ENCODE data around the gene PDCD11. TPM values are rescaled to one million over a fixed set of nuclear protein-coding genes. Genes with fewer than 3 reads are reported as not detected.
A peak's percentile ranks its signal among the peaks of the same experiment; 100 is the strongest.

Gene PDCD11
- total RNA-seq, 1 experiment from 2014 or later: 78.8 TPM

GRCh38 chr10:103466734-103467133 is 70.3 kb downstream of the PDCD11 start:
- Mint-ChIP-seq H3K27me3 (ENCODE audit: low read depth) (no peaks in the 10 kb centered on the region; the same call in 1 of the 2 replicates), H3K4me3 (no peak overlapping the region), H3K36me3 (no peaks in the 10 kb centered on the region), H3K4me1 (peaks cover 6% of the 10 kb centered on the region), H3K27ac (no peak overlapping the region), H3K9me3 (no peaks in the 10 kb centered on the region)
- POLR2A ChIA-PET: no interaction called here
- CTCF ChIA-PET: interaction anchor here (1.0 to 1.4 kb wide), 2 partner anchors 9 to 19 kb away, joined by 3 to 5 read pairs; no protein-coding TSS in a partner anchor
- TF ChIP-seq E2F5 (CRISPR knock-in tag; IDR thresholded peaks at IDR 0.05): no peak
- TF ChIP-seq, protein P1, sequence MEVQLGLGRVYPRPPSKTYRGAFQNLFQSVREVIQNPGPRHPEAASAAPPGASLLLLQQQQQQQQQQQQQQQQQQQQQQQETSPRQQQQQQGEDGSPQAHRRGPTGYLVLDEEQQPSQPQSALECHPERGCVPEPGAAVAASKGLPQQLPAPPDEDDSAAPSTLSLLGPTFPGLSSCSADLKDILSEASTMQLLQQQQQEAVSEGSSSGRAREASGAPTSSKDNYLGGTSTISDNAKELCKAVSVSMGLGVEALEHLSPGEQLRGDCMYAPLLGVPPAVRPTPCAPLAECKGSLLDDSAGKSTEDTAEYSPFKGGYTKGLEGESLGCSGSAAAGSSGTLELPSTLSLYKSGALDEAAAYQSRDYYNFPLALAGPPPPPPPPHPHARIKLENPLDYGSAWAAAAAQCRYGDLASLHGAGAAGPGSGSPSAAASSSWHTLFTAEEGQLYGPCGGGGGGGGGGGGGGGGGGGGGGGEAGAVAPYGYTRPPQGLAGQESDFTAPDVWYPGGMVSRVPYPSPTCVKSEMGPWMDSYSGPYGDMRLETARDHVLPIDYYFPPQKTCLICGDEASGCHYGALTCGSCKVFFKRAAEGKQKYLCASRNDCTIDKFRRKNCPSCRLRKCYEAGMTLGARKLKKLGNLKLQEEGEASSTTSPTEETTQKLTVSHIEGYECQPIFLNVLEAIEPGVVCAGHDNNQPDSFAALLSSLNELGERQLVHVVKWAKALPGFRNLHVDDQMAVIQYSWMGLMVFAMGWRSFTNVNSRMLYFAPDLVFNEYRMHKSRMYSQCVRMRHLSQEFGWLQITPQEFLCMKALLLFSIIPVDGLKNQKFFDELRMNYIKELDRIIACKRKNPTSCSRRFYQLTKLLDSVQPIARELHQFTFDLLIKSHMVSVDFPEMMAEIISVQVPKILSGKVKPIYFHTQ (CRISPR knock-in tag; IDR thresholded peaks at IDR 0.05): no peak
- no peak for TF ChIP-seq FOXJ3 (CRISPR knock-in tag; IDR thresholded peaks at IDR 0.05; ENCODE audit: borderline replicate concordance)
- no peak for TF ChIP-seq E2F4 (CRISPR knock-in tag; IDR thresholded peaks at IDR 0.05; ENCODE audit: borderline replicate concordance, low read depth)
- TF ChIP-seq JUN (CRISPR knock-in tag; IDR thresholded peaks at IDR 0.05): no peak
- TF ChIP-seq ZMAT4 (CRISPR knock-in tag; IDR thresholded peaks at IDR 0.05): no peak
- TF ChIP-seq, protein P2, sequence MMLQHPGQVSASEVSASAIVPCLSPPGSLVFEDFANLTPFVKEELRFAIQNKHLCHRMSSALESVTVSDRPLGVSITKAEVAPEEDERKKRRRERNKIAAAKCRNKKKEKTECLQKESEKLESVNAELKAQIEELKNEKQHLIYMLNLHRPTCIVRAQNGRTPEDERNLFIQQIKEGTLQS (CRISPR knock-in tag; conservative IDR thresholded peaks at IDR 0.05): no peak
- no peak for TF ChIP-seq JAZF1 (CRISPR knock-in tag; IDR thresholded peaks at IDR 0.05)
- no peak for TF ChIP-seq ZNF396 (CRISPR knock-in tag; IDR thresholded peaks at IDR 0.05; ENCODE audit: borderline replicate concordance)
- DNase-seq (ENCODE audit: low spot score) (no peak), ATAC-seq (no peak)

- ChIA-PET CTCF (interaction anchor here (1.0 to 1.4 kb wide), 2 partner anchors 9 to 18 kb away, joined by 3 to 5 read pairs; no protein-coding TSS in a partner anchor), POLR2A (no interaction called here)
- Mint-ChIP-seq H3K4me1 (peaks cover 10% of the 10 kb centered on the region), H3K27ac (0 out of 2 replicates have a peak overlapping the region, but pooled peaks have one; percentile 52), H3K4me3 (no peak overlapping the region), H3K27me3 (ENCODE audit: low read depth) (no peaks in the 10 kb centered on the region; the same call in 1 of the 2 replicates), H3K9me3 (no peaks in the 10 kb centered on the region), H3K36me3 (no peaks in the 10 kb centered on the region)
- DNase-seq (ENCODE audit: low spot score) (no peak), ATAC-seq (no peak)
- TF ChIP-seq, protein P3, sequence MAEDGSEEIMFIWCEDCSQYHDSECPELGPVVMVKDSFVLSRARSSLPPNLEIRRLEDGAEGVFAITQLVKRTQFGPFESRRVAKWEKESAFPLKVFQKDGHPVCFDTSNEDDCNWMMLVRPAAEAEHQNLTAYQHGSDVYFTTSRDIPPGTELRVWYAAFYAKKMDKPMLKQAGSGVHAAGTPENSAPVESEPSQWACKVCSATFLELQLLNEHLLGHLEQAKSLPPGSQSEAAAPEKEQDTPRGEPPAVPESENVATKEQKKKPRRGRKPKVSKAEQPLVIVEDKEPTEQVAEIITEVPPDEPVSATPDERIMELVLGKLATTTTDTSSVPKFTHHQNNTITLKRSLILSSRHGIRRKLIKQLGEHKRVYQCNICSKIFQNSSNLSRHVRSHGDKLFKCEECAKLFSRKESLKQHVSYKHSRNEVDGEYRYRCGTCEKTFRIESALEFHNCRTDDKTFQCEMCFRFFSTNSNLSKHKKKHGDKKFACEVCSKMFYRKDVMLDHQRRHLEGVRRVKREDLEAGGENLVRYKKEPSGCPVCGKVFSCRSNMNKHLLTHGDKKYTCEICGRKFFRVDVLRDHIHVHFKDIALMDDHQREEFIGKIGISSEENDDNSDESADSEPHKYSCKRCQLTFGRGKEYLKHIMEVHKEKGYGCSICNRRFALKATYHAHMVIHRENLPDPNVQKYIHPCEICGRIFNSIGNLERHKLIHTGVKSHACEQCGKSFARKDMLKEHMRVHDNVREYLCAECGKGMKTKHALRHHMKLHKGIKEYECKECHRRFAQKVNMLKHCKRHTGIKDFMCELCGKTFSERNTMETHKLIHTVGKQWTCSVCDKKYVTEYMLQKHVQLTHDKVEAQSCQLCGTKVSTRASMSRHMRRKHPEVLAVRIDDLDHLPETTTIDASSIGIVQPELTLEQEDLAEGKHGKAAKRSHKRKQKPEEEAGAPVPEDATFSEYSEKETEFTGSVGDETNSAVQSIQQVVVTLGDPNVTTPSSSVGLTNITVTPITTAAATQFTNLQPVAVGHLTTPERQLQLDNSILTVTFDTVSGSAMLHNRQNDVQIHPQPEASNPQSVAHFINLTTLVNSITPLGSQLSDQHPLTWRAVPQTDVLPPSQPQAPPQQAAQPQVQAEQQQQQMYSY (CRISPR knock-in tag; IDR thresholded peaks at IDR 0.05): no peak
- no peak for TF ChIP-seq MYBL2 (CRISPR knock-in tag; IDR thresholded peaks at IDR 0.05)
- no peak for TF ChIP-seq NR2C2 (CRISPR knock-in tag; IDR thresholded peaks at IDR 0.05)
- no peak for TF ChIP-seq ZNF138 (CRISPR knock-in tag; conservative IDR thresholded peaks at IDR 0.05)
- TF ChIP-seq ZNF425 (CRISPR knock-in tag; conservative IDR thresholded peaks at IDR 0.05): no peak
- TF ChIP-seq, protein P4, sequence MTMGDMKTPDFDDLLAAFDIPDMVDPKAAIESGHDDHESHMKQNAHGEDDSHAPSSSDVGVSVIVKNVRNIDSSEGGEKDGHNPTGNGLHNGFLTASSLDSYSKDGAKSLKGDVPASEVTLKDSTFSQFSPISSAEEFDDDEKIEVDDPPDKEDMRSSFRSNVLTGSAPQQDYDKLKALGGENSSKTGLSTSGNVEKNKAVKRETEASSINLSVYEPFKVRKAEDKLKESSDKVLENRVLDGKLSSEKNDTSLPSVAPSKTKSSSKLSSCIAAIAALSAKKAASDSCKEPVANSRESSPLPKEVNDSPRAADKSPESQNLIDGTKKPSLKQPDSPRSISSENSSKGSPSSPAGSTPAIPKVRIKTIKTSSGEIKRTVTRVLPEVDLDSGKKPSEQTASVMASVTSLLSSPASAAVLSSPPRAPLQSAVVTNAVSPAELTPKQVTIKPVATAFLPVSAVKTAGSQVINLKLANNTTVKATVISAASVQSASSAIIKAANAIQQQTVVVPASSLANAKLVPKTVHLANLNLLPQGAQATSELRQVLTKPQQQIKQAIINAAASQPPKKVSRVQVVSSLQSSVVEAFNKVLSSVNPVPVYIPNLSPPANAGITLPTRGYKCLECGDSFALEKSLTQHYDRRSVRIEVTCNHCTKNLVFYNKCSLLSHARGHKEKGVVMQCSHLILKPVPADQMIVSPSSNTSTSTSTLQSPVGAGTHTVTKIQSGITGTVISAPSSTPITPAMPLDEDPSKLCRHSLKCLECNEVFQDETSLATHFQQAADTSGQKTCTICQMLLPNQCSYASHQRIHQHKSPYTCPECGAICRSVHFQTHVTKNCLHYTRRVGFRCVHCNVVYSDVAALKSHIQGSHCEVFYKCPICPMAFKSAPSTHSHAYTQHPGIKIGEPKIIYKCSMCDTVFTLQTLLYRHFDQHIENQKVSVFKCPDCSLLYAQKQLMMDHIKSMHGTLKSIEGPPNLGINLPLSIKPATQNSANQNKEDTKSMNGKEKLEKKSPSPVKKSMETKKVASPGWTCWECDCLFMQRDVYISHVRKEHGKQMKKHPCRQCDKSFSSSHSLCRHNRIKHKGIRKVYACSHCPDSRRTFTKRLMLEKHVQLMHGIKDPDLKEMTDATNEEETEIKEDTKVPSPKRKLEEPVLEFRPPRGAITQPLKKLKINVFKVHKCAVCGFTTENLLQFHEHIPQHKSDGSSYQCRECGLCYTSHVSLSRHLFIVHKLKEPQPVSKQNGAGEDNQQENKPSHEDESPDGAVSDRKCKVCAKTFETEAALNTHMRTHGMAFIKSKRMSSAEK (CRISPR knock-in tag; IDR thresholded peaks at IDR 0.05; ENCODE audit: borderline replicate concordance): no peak
Measured at GRCh38 chr10:103467406-103467805, 71.0 kb downstream of the PDCD11 start.
